D721Med (cell line): Measurements from ENCODE around the gene SIL1.

Source experiments
- DNase-seq: peaks from one replicate; pipeline ENCODE4 v3.0.0; 2011; ENCODE audit warnings: low spot score; ENCODE audit not compliant: insufficient read length
- FAIRE-seq: peaks from 2 replicates; lab custom pipeline; 2011; peaks lifted over from hg19 to GRCh38; lab: Jason Lieb, UNC
- CTCF ChIP-seq: IDR thresholded peaks from 2 replicates; pipeline ENCODE4 v1.5.1; 2012; ENCODE audit warnings: mild to moderate bottlenecking, control low read depth; ENCODE audit not compliant: insufficient read depth; ENCODE audit errors: missing control alignments

The SIL1 gene

GRCh38 chr5:138949223-138949574, 249.0 kb downstream of the SIL1 start:
- no peak for FAIRE-seq
- no peak for TF ChIP-seq CTCF
- DNase-seq, result no peak

GRCh38 chr5:138948471-138949222, 249.5 kb downstream of the SIL1 start:
- no peak for TF ChIP-seq CTCF
- DNase-seq, result peak; percentile 70
- FAIRE-seq, result no peak

GRCh38 chr5:138947780-138948179, 250.4 kb downstream of the SIL1 start:
- FAIRE-seq (no peak), DNase-seq (no peak)
- no peak for TF ChIP-seq CTCF

GRCh38 chr5:138946831-138947560, 251.2 kb downstream of the SIL1 start:
- no peak for DNase-seq
- no peak for FAIRE-seq
- TF ChIP-seq CTCF, result no peak

- DNase-seq, result no peak
- no peak for FAIRE-seq
- no peak for TF ChIP-seq CTCF
Observed at GRCh38 chr5:138946241-138946623, 251.9 kb downstream of the SIL1 start.

GRCh38 chr5:138945421-138946240, 252.5 kb downstream of the SIL1 start:
- no peak for DNase-seq
- no peak for FAIRE-seq
- TF ChIP-seq CTCF, result no peak
